ENCODE measurements around the gene GULP1.

GRCh38 chr2:188265315-188265714 is 26.4 kb upstream of the GULP1 start:
- no peak for TF ChIP-seq POLR2A (IDR thresholded peaks at IDR 0.05; ENCODE audit: low read depth, low read length)
- TF ChIP-seq POLR2AphosphoS5 (IDR thresholded peaks at IDR 0.05; ENCODE audit: low read depth, low read length), result no peak
- no peak for TF ChIP-seq PAX5 (IDR thresholded peaks at IDR 0.05; ENCODE audit: insufficient read depth, low read length, severe bottlenecking)
- no peak for TF ChIP-seq TAF1 (IDR thresholded peaks at IDR 0.05; ENCODE audit: low read depth, low read length)
- TF ChIP-seq SPI1 (IDR thresholded peaks at IDR 0.05; ENCODE audit: low read depth, low read length), result no peak

All from GM12891 (cell line).